PC-9 (cell line): ENCODE measurements around the gene COL5A3. TPM values are rescaled to one million over a fixed set of nuclear protein-coding genes. Genes with fewer than 3 reads are reported as not detected.

Experiments used
- BruUV-seq: library from RNA; stranded (reverse); fragments of 400-500 nt; replicated peaks from 2 replicates; lab custom pipeline; 2021; lab: Mats Ljungman, UMichigan
- CTCF ChIA-PET: fragments of 300-600 bp; sonication (Branson Sonifier 250); formaldehyde crosslinking; loops from one replicate; lab custom pipeline; 2022; ENCODE audit warnings: antibody characterized with exemption; lab: Charles Lee
- POLR2A ChIA-PET: fragments of 300-600 bp; sonication (Branson Sonifier 250); formaldehyde crosslinking; loops from one replicate; lab custom pipeline; 2022; ENCODE audit warnings: antibody characterized with exemption; ENCODE audit not compliant: unreplicated experiment; lab: Charles Lee
- DNase-seq, 2 experiments: peaks; one replicate each; pipeline versions ENCODE4 v3.0.0 to v3.0.0-alpha.2; 2015 to 2022; ENCODE audit warnings: mixed read lengths in 1 of 2
- H2AFZ ChIP-seq: fragments of 200-600 bp; sonication (generic); 2 replicates; pipeline ENCODE4 v1.8.1; 2017; ENCODE audit warnings: antibody characterized with exemption
- H3F3A ChIP-seq: fragments of 200-600 bp; sonication (generic); 2 replicates; pipeline ENCODE4 v1.8.1; 2017; ENCODE audit warnings: antibody characterized with exemption, mild to moderate bottlenecking, low read depth; ENCODE audit not compliant: insufficient read depth
- H3K27ac ChIP-seq: fragments of 200-600 bp; sonication (generic); 2 replicates; pipeline ENCODE4 v1.6.1; 2016; ENCODE audit warnings: mixed run types
- H3K27me3 ChIP-seq: fragments of 200-600 bp; sonication (generic); 2 replicates; pipeline ENCODE4 v1.6.1; 2016; ENCODE audit warnings: low read depth, mixed run types; ENCODE audit not compliant: insufficient read depth
- H3K36me3 ChIP-seq: fragments of 200-600 bp; sonication (generic); 2 replicates; pipeline ENCODE4 v1.6.1; 2016; ENCODE audit warnings: low read depth, mixed run types
- H3K4me1 ChIP-seq: fragments of 200-600 bp; sonication (generic); replicated peaks from 2 replicates; pipeline ENCODE4 v1.6.1; 2016; ENCODE audit warnings: mixed run types; ENCODE audit not compliant: insufficient read depth
- H3K4me2 ChIP-seq: fragments of 200-600 bp; sonication (generic); 2 replicates; pipeline ENCODE4 v1.6.1; 2017; ENCODE audit warnings: mixed run types
- H3K4me3 ChIP-seq: fragments of 200-600 bp; sonication (generic); 2 replicates; pipeline ENCODE4 v1.6.1; 2016; ENCODE audit warnings: mixed run types
- H3K79me2 ChIP-seq: fragments of 200-600 bp; sonication (generic); 2 replicates; pipeline ENCODE4 v1.6.1; 2017; ENCODE audit warnings: low read depth, mixed run types
- H3K9me2 ChIP-seq: fragments of 200-600 bp; sonication (generic); 2 replicates; pipeline ENCODE4 v1.8.1; 2017; ENCODE audit warnings: mild to moderate bottlenecking; ENCODE audit not compliant: insufficient read depth
- H3K9me3 ChIP-seq: fragments of 200-600 bp; sonication (generic); 2 replicates; pipeline ENCODE4 v1.8.1; 2016; ENCODE audit warnings: low read depth; ENCODE audit not compliant: insufficient read depth
- H4K20me1 ChIP-seq: fragments of 200-600 bp; sonication (generic); 2 replicates; pipeline ENCODE4 v1.8.1; 2017; ENCODE audit not compliant: insufficient read depth
- EZH2 ChIP-seq: fragments of 200-600 bp; sonication (generic); IDR thresholded peaks from 2 replicates; pipeline ENCODE4 v1.8.0; 2017; ENCODE audit warnings: antibody characterized with exemption, low read depth
- intact Hi-C: fragments of 100-400 bp; cut with micrococcal nuclease; formaldehyde crosslinking; loops from one replicate; pipeline ENCODE4 v1.10.0; 2022; ENCODE audit not compliant: unreplicated experiment
- total RNA-seq: library from RNA; stranded (reverse); gene quantifications from 2 replicates; pipeline ENCODE4 v1.2.3, GENCODE V29; 2021
- TF ChIP-seq, protein P1 (sequence below): fragments of 200-600 bp; sonication (generic); conservative IDR thresholded peaks from 2 replicates; pipeline ENCODE4 v1.6.1; 2017; ENCODE audit warnings: mixed run types, antibody characterized with exemption, mild to moderate bottlenecking, moderate library complexity

The COL5A3 gene
- total RNA-seq, 1 experiment from 2014 or later, result not detected

DNA sequence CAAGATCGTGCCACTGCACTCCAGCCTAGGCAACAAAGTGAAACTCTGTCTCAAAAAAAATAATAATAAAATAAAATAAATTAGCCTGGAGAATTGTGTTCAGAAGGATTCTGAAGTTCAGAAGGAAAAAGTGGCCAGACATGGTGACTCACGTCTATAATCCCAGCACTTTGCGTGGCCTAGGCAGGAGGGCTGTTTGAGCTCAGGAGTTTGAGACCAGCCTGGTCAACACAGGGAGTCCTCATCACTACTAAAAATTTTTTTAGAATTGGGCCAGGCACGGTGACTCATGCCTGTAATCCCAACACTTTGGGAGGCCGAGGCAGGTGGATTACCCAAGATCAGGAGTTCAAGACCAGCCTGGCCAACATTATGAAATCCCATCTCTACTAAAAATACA lies 8.9 kb upstream of the COL5A3 start:
- TF ChIP-seq, protein P1, sequence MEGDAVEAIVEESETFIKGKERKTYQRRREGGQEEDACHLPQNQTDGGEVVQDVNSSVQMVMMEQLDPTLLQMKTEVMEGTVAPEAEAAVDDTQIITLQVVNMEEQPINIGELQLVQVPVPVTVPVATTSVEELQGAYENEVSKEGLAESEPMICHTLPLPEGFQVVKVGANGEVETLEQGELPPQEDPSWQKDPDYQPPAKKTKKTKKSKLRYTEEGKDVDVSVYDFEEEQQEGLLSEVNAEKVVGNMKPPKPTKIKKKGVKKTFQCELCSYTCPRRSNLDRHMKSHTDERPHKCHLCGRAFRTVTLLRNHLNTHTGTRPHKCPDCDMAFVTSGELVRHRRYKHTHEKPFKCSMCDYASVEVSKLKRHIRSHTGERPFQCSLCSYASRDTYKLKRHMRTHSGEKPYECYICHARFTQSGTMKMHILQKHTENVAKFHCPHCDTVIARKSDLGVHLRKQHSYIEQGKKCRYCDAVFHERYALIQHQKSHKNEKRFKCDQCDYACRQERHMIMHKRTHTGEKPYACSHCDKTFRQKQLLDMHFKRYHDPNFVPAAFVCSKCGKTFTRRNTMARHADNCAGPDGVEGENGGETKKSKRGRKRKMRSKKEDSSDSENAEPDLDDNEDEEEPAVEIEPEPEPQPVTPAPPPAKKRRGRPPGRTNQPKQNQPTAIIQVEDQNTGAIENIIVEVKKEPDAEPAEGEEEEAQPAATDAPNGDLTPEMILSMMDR, result no peak
- no peak for TF ChIP-seq EZH2
- Histone ChIP-seq H3K4me1 (no peaks in the 10 kb centered on the region), H3K4me2 (no peak overlapping the region), H4K20me1 (no peaks in the 10 kb centered on the region), H3K36me3 (no peaks in the 10 kb centered on the region), H3K9me2 (no peaks in the 10 kb centered on the region), H3K79me2 (no peaks in the 10 kb centered on the region), H3K4me3 (no peak overlapping the region), H3K27me3 (peaks cover 64% of the 10 kb centered on the region), H2AFZ (no peak overlapping the region), H3K27ac (no peak overlapping the region), H3K9me3 (no peaks in the 10 kb centered on the region), H3F3A (no peaks in the 10 kb centered on the region)
- ChIA-PET CTCF (no interaction called here), POLR2A (interaction anchor here (0.6 kb wide), 1 partner anchor 83 kb away, joined by 3 read pairs; the partner anchor contains the start of gene ANGPTL6)
- BruUV-seq, result no TSS peak
- peak in 1 of 2 experiments; percentile 26 for DNase-seq
- intact Hi-C loops, result no loop called here

DNA sequence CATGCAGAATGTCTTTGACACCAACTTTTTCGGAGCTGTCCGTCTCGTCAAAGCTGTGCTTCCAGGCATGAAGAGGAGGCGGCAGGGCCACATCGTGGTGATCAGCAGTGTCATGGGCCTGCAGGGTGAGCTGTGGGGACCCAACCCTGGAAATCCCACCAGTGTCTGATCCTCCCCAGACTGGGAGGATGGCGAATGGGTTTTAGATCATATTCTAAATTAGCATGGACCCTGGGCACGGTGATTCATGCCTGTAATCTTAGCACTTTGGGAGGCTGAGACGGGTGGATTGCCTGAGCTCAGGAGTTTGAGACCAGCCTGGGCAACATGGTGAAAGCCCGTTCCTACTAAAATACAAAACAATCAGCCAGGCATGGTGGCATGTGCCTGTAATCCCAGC lies 8.5 kb upstream of the COL5A3 start:
- Histone ChIP-seq H3K27me3 (peaks cover 64% of the 10 kb centered on the region), H2AFZ (no peak overlapping the region), H3K9me3 (no peaks in the 10 kb centered on the region), H3K4me3 (no peak overlapping the region), H3K36me3 (no peaks in the 10 kb centered on the region), H3K4me2 (no peak overlapping the region), H3K27ac (no peak overlapping the region), H3F3A (no peaks in the 10 kb centered on the region), H3K79me2 (no peaks in the 10 kb centered on the region), H3K9me2 (no peaks in the 10 kb centered on the region), H4K20me1 (no peaks in the 10 kb centered on the region), H3K4me1 (no peaks in the 10 kb centered on the region)
- CTCF ChIA-PET, result no interaction called here
- POLR2A ChIA-PET, result no interaction called here
- no peak for TF ChIP-seq EZH2
- TF ChIP-seq, protein P1, result no peak
- BruUV-seq, result no TSS peak
- intact Hi-C loops, result no loop called here
- peak in 1 of 2 experiments; percentile 25 for DNase-seq

DNA sequence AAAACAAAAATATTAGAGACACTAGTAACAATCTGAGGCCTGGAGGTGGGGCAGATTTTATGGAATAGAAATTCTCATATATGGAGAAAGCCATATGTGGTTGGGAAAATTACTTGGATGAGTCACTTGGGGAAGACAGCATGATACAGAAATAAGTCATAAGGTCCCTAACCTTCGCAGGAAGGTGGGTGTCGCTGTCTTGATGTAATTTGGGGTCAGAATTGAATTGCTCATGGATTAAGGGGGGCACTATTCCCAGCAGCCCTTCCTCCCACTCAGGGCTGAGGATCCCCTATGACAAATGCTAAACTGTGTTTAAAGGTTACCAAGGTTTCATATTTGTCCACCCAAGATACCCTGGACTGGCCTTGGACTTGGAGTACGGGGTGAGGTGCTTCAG lies 8.0 kb upstream of the COL5A3 start:
- TF ChIP-seq EZH2, result no peak
- TF ChIP-seq, protein P1, result no peak
- Histone ChIP-seq H3K79me2 (no peaks in the 10 kb centered on the region), H3F3A (no peaks in the 10 kb centered on the region), H4K20me1 (no peaks in the 10 kb centered on the region), H3K36me3 (no peaks in the 10 kb centered on the region), H3K4me3 (no peak overlapping the region), H3K4me1 (no peaks in the 10 kb centered on the region), H3K27me3 (peaks cover 64% of the 10 kb centered on the region), H2AFZ (no peak overlapping the region), H3K9me3 (no peaks in the 10 kb centered on the region), H3K27ac (no peak overlapping the region), H3K9me2 (no peaks in the 10 kb centered on the region), H3K4me2 (no peak overlapping the region)
- intact Hi-C loops, result no loop called here
- no TSS peak for BruUV-seq
- ChIA-PET POLR2A (no interaction called here), CTCF (no interaction called here)
- DNase-seq, result no peak
